GM23338 (cell line): Measurements from ENCODE around the gene ELOVL6.

Experiments
- CREB1 ChIP-seq: fragments of 250-450 bp; sonication (Bioruptor Pico); IDR thresholded peaks from 2 replicates; pipeline ENCODE4 v1.5.0; 2020; ENCODE audit warnings: low read depth, mild to moderate bottlenecking, moderate library complexity
- CTCF ChIP-seq, 2 experiments: fragments of 200-600 bp in 1 of 2; sonication (generic) in 1 of 2; conservative IDR thresholded peaks; 2 replicates each; pipeline versions ENCODE4 v1.5.1 to v1.6.1; 2016 to 2017; ENCODE audit warnings: antibody characterized with exemption in 2 of 2, low read depth in 2 of 2, mild to moderate bottlenecking in 2 of 2, moderate library complexity in 1 of 2
- JUNB ChIP-seq: IDR thresholded peaks from one replicate; pipeline ENCODE4 v1.6.1; 2016; ENCODE audit warnings: antibody characterized with exemption; ENCODE audit not compliant: unreplicated experiment
- POLR2AphosphoS5 ChIP-seq: IDR thresholded peaks from 2 replicates; pipeline ENCODE4 v1.6.1; 2016; ENCODE audit warnings: antibody characterized with exemption, low read depth

- TF ChIP-seq CTCF (conservative IDR thresholded peaks at IDR 0.05; ENCODE audit: low read depth in 2 of 2) (no peak), CREB1 (CRISPR knock-in tag) (no peak), POLR2AphosphoS5 (no peak), JUNB (no peak)
Observed at GRCh38 chr4:110062166-110062565, 136.2 kb downstream of the ELOVL6 start.
